Activated CD8-positive, alpha-beta memory T cell treated with anti-CD3 and anti-CD28 coated beads for 4 hours (primary cell): ENCODE measurements around the gene NT5DC4.

Experiments
- DNase-seq, 2 donors: peaks; one replicate each; pipeline ENCODE4 v3.0.0-alpha.2; 2020; ENCODE audit warnings: low read depth in 2 of 2

NT5DC4 gene

DNA sequence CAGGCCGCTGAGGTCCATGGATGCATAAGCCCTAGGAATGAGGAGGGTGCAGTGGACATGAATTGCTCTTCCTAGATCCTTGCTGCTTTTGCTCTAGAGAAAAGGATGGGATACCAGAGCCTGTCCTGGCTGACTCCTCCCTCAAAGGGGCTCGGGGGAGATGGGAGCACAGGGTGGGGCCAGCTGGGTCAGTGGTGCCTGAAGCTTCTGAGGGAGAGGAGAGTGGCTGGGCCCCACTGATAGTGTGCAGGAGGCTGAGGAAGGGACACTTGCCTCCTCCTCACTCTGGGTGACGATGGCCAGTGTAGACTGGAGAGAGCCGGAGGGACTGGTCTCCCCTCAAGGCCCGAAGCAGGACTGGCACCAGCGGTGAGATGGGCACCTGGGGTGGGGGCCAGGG is at the start of gene NT5DC4:
NT5DC4 (plus strand) TSS at position 236 of the 400 bp plus-strand sequence; CDS start at position 296, 60 bp downstream.
- DNase-seq: no peak

GRCh38 chr2:112671801-112672200 is 49.0 kb upstream of the NT5DC4 start:
- DNase-seq: no peak

- DNase-seq: no peak
Measured at GRCh38 chr2:112673008-112673407, 47.8 kb upstream of the NT5DC4 start.

DNA sequence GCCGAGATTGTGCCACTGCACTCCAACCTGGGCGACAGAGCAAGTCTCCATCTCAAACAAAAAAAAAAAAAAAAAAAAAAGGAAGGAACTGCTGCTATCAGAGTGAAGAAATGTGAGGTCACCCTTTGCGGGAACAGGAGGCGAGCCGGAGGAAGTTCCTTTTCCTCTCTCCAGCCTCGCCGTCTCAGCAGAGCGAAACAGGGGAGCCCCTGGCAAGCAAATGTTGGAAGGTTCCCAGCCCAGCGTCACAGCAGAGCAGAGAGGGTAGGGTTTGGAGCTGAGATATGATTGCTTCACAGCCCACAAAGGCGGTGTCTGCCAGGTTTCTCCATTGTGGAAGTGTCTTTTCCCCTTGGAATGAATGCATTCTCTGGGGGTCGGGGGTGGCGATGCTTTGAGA is 46.6 kb upstream of the NT5DC4 start:
- no peak for DNase-seq

GRCh38 chr2:112679484-112679883 is 41.3 kb upstream of the NT5DC4 start:
- no peak for DNase-seq

GRCh38 chr2:112680666-112681101 is 40.1 kb upstream of the NT5DC4 start:
- DNase-seq: no peak

- no peak for DNase-seq
Measured at GRCh38 chr2:112682101-112682500, 38.7 kb upstream of the NT5DC4 start.

- no peak for DNase-seq
Measured at GRCh38 chr2:112683550-112684414, 37.0 kb upstream of the NT5DC4 start.

GRCh38 chr2:112684415-112684775 is 36.4 kb upstream of the NT5DC4 start:
- no peak for DNase-seq

DNA sequence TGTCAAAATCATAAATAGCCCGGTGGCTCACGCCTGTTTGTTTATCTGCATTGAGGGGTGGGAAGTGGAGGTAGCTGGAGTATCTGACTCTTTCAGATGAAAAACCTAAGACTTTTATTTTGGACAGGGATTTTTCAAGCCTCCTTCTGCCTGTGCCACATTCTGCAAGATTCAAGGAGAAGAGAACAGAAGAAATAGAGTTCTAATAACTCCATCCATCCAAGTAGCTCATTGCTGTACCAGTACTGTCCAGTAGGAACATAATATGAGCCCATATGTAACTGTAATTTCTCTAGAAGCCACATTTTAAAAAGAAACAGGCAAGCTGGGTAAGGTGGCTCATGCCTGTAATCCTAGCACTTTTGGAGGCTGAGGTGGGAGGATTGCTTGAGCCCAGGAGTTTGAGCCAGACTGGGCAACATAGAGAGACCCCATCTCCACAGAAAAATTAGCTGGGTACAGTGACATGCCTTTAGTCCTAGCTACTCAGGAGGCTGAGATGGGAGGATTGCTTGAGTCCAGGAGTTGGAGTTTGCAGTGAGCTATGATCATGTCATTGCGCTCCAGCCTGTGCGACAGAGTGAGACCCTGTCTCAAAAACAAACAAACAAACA is 35.4 kb upstream of the NT5DC4 start:
- DNase-seq: no peak

DNA sequence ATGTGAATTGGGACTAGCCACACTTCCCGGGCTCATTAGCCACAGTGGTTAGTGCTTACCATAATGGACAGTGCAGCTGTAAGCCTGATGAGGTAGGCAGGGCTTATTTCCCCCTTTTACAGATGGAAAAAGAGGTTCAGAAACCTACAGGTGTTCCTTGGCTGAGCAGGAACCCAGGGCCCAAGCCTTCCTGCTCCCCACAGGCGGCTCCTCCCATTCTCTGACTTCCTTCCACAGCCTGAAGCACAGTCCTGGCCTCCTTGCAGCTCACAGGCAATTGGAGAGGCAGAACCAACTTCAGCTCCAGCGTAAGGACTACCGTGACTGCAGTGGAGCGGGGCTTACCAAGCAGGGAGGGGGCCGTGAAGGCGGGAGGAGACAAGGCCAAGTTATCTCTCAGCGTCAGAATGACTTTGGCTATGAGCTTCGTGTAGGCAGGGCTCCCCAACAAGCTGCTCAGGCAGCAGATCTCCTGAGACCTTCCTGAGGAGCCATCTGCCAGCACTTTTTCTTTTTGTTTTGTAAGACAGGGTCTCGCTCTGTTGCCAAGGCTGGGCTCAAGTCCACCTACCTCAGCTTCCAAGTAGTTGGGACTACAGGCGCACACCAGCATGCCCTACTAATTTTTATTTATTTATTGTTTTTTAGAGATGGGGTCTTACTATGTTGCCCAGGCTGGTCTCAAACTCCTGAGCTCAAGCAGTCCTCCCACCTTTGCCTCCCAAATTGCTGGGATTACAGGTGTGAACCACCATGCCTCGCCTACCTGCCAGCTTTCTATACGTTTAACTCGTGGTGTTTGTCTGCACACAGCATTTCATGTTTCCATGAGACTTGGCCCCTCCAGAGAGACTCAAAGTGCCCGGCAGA is 34.2 kb upstream of the NT5DC4 start:
- DNase-seq: no peak

DNA sequence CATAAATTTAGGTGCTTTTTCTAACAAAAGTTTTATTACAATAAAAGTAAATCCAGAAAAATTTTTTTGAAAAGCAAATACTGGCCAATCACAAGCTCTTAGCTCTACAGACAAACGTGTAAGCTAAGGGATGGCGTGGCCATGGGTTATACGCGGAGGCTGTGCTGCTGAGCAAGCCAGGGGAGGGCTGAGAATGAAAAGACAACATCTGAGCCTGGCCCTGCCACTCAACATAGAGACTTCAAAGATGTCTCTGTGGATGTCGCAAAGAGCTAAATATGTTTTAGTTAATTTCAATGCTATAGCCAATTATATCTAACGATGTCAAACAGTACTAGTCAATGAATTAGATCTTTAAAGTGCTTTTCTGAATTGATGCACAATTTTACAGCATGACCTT is 33.3 kb upstream of the NT5DC4 start:
- DNase-seq: no peak

DNA sequence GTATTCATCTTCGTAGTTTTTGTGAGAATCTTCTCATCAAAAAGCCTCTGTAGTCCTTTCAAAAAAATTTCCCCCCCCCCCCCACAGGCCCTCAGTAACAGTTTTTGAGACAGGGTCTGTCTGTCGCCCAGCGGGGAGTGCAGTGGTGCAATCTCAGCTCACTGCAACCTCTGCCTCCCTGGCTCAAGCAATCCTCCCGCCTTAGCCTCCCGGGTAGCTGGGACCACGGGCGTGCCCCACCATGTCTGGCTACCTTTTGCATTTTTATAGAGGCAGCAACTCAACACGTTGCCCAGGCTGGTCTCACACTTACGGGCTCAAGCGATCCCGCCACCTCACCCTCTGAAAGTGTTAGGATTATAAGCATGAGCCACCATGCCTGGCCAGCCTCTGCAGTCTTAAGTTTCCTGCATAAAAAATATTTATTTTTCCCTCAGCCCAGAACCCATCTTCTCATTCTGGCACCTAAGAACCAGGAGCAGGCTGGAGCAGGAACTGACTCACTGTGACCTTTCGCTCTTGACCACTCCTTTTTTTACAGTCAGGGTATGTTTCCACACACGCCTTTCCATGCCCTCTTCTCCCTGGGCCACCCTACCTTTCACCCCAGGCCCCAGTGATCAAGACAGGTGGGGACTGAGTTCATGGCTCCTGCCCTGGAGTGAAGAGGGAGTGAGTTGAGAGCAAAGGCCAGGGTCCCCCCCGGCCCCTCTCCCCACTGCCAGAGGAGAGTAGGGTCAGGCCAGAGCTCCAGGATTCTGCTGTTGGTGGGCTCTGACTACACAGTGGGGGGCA is 32.5 kb upstream of the NT5DC4 start:
- DNase-seq: no peak

DNA sequence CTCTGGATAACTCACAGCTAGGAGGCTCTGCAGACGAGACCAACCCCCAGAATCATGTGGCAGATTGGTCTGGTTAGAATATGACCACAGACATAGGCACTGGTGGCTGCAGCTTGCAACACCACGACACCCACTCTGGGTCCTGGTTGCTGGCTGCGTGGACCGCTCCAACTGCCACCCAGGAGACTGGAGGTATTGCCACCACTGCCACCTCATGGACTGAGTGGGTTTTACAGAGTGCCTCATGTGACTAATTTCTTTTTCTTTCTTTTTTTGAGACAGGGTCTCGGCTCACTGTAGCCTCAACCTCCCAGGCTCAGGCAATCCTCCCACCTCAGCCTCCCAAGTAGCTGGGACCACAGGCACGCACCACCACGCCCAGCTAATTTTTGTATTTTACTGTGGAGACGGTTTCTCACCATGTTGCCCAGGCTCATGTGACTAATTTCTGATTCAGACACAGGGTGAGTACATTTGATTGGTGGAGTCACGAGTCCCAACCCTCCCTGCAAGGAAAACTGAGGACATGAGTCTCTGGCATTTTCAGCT is 29.9 kb upstream of the NT5DC4 start:
- DNase-seq: peak; percentile 30 to 49

GRCh38 chr2:112691881-112692281 is 28.9 kb upstream of the NT5DC4 start:
- DNase-seq: no peak

- peak in 1 of 2 donors; percentile 25 for DNase-seq
Measured at GRCh38 chr2:112692495-112692911, 28.3 kb upstream of the NT5DC4 start.

DNA sequence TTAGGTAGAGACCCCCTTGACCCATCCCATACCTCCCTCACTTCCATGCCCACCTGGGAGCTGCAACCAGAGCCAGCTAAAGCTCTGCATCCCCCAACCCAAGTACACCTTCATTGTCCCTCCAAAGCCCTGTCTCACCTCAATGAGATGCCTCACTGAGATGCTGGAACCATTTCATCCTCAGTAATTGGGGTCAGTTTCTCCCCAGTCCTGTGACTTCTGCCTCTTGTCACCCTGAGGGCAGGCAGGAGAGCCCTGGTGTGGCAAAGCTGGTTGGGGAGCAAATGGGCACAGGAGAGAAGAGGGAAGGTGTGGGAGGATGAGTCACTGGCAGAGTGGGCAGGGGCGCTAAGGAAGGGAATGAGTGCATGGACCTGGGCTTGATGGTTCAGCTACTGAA is 27.9 kb upstream of the NT5DC4 start:
- no peak for DNase-seq

GRCh38 chr2:112693596-112693995 is 27.2 kb upstream of the NT5DC4 start:
- no peak for DNase-seq

DNA sequence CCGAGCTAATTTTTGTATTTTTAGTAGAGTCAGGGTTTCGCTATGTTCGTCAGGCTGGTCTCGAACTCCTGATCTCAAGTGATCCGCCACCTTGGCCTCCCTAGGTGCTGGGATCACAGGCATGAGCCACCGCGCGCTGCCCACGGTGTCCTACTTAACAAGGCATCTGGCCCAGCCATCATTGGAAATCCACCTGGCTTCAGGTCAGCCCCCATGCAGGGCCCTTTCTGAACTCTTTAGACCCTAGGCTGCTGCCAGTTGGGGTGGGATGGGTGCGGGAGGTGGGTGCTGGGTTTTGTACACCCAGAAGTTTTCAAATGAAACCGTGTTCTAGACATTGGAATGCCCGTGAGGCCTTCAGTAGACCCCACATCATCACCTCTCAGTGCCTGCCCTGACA is 26.6 kb upstream of the NT5DC4 start:
- no peak for DNase-seq

DNA sequence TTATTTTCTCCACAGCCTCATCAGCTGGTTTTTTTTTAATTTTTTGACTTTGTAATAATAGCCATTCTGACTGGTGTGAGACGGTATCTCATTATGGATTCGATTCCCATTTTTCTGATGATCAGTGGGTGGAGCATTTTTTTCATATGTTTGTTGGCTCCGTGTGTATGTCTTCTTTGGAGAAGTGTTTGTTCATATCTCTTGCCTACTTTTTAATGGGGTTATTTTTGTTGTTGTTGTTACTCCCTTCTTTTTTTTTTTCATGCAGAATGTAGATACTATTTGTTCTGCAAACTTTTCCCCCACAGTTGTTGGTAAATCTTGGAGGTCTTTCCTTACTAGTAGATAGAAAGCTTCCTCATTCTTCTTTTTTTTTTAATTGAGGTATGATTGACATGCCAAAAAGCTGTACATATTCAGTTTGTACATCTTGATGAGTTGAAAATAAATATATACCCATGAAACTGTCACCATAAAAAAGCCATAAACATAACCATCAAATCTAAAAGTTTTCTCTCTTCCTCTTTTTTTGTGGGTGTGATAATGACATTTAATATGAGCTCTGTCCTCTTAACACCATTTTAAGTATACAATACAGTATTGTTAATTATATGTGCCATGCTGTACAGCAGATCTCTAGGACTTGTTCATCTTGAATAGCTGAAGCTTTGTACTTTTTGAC is 21.8 kb upstream of the NT5DC4 start:
- DNase-seq: no peak
